Retinal pigment epithelial cell (primary cell): ENCODE results near the gene EIF4A3.

Experiments
- DNase-seq: peaks from one replicate; pipeline ENCODE4 v3.0.0-alpha.2; 2010; ENCODE audit warnings: low read depth
- H3K4me3 ChIP-seq: 2 replicates; pipeline ENCODE4 v1.5.1; 2011; ENCODE audit warnings: mild to moderate bottlenecking, low read length, control low read depth, moderate library complexity
- TF ChIP-seq, protein P1 (sequence below): conservative IDR thresholded peaks from 2 replicates; pipeline ENCODE4 v1.5.1; 2011; ENCODE audit warnings: low read depth, low read length, control low read depth, inconsistent platforms

The EIF4A3 gene

DNA sequence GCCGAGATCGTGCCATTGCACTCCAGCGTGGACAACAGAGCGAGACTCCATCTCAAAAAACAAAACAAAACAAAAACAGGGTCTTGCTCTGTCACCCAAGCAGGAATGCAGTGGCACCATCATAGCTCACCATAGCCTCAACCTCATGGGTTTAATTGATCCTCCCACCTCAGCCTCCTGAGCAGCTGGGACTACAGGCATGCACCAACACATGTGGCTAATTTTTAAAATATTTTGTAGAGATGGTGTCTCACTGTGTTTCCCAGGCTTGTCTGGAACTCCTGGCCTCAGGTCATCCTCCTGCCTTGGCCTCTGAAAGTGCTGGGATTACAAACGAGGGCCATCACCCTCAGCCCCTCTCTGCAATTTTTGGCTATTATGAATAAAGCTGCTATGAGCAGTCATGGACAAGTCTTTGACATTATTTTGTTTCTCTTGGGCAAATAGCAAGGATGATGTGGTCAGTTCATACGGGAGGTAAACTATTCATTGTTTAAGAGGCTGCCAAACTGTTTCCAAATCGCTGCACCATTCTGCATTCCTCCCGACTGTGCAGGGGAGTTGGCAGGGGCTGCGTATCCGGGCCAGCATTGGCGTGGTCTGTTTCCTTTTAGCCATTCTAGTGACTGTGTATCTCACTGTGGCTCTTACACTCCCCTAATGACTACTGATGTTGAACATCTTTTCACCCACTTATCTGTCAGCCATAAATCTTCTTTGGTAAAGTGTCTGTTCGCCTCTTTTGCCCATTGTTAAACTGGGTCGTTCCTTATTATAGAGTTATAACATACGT, 21.1 kb downstream of the EIF4A3 start:
- TF ChIP-seq, protein P1, sequence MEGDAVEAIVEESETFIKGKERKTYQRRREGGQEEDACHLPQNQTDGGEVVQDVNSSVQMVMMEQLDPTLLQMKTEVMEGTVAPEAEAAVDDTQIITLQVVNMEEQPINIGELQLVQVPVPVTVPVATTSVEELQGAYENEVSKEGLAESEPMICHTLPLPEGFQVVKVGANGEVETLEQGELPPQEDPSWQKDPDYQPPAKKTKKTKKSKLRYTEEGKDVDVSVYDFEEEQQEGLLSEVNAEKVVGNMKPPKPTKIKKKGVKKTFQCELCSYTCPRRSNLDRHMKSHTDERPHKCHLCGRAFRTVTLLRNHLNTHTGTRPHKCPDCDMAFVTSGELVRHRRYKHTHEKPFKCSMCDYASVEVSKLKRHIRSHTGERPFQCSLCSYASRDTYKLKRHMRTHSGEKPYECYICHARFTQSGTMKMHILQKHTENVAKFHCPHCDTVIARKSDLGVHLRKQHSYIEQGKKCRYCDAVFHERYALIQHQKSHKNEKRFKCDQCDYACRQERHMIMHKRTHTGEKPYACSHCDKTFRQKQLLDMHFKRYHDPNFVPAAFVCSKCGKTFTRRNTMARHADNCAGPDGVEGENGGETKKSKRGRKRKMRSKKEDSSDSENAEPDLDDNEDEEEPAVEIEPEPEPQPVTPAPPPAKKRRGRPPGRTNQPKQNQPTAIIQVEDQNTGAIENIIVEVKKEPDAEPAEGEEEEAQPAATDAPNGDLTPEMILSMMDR: no peak
- no peak for DNase-seq
- no peak overlapping the region for H3K4me3 ChIP-seq

DNA sequence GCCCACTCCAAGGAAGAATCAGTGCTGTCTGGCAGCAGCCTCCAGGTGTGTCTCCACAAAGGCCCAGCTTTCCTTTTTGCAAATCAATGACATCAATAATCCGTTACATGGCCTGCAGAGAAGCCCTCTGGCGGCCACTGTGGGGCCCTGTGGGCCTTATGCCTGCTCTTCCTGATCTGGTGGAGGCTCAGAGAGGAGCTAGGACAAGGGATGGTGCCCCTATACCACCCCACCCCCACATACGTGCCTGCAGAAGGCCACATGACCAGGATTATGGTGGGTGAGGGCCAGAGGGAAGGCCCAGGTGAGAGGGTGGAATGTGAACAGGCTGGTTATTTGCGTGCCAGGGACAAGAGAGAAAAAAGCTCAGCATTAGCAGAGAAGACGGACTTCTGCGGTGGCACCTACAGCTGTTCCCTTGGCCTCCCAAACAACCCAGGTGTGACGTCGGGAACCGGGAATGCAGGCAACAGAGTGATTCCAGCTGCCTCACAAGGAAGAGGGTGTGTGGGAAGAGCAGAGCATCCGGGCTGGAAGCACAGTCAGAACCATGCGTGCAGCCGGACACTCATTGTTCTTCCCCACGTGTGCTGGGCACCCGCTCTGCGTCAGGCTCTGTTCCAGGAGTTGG, 22.5 kb downstream of the EIF4A3 start:
- TF ChIP-seq, protein P1: peak; percentile 81
- no peak overlapping the region for H3K4me3 ChIP-seq
- no peak for DNase-seq

DNA sequence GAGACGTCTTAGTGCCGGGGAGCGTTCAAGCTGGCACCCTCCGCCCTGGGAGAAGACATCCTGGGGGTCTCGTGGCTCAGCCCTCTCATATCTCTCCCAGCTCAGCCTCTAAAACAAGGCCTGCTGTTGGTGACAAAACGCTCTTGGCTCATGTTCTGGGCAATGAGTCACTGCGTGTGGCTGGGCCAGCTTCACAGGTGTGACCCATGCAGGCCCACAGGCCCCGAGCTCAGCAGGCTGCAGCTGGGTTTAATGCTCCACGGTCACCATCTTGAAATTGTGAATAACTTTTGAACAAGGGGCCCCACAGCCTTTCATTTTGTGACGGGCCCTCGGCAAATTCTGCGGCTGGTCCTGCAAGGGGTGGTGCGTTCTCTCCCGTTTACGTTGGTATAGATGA, 23.1 kb downstream of the EIF4A3 start:
- no peak overlapping the region for H3K4me3 ChIP-seq
- DNase-seq: no peak
- TF ChIP-seq, protein P1: no peak

DNA sequence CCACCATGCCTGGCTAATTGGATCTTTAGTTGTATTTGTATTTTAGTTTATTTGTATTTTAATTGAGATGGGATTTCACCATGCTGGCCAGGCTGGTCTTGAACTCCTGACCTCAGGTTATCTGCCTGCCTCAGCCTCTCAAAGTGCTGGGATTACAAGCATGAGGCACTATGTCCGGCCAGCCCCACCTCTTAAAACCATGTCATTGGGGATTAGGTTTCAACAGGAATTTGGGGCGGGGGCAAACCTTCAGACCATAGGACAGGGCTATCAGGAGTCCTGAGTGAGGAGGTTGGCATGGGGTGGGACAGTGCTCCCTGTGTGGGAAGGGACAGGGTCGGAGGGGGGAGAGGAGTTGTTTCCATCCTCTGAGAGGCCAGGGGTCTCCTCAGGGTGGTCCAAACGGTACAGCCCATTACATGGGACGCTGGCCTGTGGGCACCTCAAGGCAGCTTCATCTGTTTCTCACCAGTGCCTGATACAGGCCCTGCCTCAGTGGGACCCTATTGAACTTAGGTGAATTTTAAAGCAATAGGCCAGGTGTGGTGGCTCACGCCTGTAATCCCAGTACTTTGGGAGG, 23.9 kb downstream of the EIF4A3 start:
- no peak for DNase-seq
- TF ChIP-seq, protein P1: no peak
- H3K4me3 ChIP-seq: no peak overlapping the region

DNA sequence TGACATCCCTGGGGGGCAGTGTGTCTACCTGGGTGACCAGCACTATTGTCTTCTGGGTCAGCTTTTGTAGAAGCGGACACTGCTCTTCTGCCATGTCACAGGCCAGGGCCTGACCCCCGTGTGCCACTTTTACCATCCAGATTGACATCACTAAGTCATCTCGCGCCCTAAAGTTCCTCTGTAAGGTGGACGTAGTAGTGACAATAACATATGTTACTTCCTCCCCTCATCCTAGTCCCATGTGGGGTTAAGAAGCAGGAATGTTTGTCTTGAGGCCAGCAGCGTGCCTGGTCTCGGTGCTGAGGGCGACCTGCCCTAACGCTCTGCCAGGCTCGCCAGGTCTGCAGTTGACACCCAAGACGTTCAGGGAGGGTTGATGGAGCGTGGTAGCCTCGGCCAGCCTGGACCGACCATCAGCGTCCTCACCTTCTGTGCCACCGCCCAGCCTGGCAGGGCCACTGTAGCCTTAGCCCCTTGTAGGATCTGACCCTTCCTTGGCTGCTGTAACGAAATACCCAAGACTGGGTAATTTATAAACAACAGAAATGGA, 24.8 kb downstream of the EIF4A3 start:
- no peak overlapping the region for H3K4me3 ChIP-seq
- DNase-seq: no peak
- TF ChIP-seq, protein P1: no peak

DNA sequence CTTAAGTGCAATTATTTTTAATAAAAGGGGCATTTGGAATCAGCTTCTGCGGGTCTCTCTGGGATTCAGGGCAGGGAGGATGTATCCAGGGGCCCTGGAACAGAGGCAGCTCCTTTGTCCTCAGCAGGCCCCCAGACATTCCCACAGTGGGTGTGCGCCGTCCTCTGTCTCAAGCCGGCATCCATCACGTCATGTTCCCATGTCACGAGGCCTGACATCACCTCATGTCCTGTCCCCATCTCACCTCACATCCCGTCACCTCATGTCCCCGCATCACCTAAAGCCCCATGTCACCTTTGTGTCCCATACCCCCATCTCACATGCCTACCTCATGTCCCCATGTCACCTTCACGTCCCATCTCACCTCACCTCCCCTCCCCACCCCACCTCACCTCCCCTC, 27.1 kb downstream of the EIF4A3 start:
- no peak overlapping the region for H3K4me3 ChIP-seq
- TF ChIP-seq, protein P1: no peak
- no peak for DNase-seq
